ENCODE measurements around the gene ADCY3.

ADCY3 gene

DNA sequence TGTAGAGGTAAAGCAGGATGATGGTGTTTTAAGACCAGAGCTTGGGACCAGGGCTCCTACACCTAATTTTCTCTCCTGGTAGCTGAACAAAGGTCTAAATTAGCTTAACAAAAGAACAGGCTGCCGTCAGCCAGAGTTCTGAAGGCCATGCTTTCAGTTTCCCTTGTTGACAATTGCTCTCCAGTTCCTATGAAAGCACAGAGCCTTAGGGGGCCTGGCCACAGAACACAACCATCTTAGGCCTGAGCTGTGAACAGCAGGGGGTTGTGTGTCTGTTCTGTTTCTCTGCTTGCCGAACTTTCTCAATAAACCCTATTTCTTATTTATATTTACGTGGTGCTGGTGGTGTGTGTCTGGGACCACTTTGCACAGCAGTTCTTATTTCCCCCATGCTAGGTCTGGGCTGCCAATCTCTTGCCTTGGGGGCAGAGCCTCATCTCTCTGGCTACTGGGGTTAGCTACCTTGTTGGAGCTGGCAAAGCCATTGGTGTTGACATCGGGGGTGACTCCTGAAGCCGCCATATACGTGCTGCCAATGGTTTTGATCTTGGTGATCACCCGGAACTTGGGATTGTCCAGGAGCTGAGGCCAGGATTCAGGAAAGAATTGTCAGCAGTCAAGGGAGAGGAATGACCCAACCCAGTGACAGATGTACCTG, 97.9 kb downstream of the ADCY3 start:
- no peak overlapping the region for H3K4me3 ChIP-seq (ENCODE audit: control insufficient read depth, low read depth, low read length)
- no peak for DNase-seq (ENCODE audit: low read depth)
- TF ChIP-seq CTCF (conservative IDR thresholded peaks at IDR 0.05; ENCODE audit: control insufficient read depth, insufficient read depth, low read depth, low read length) = no peak

GRCh38 chr2:24821433-24821891, 98.6 kb downstream of the ADCY3 start:
- no peak for DNase-seq (ENCODE audit: low read depth)
- H3K4me3 ChIP-seq (ENCODE audit: control insufficient read depth, low read depth, low read length) = no peak overlapping the region
- TF ChIP-seq CTCF (conservative IDR thresholded peaks at IDR 0.05; ENCODE audit: control insufficient read depth, insufficient read depth, low read depth, low read length) = no peak

DNA sequence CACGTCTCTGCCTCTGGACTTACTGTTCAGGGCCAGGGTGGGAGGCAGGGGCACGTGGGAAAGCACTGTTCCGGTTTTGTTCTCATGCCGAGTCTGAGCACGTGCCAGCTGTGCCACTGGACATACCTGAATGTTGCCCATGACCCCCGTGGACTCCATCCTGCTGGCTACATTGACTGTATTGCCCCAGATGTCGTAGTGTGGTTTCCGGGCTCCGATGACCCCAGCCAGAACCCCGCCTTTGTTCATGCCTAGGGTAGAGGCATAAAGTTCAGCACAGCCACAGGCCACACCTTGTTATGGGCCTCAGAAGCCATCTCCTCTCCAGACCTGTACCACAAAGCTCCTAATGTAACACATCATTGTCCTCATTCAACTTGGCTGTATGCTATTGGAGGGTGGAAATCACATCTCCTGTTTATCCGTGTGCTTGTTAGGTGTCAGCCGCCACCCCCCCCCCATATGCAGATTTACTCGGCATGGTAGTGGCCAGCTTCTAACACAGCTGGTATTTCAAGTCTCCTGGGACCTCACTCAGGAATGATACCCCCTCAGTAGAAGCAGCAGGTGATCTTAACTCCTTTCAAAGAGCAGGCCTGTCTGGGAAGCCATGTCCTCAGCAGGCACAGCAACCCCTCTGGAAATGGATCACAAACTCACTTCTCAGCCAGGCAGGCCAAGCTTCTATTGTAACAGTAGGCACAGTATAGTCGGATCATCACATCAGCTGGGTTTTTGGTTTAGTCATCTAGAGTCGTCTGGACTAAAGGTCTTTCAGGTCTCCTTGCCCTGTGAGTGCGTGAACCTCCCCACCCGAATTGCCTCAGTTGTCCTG, 99.2 kb downstream of the ADCY3 start:
- TF ChIP-seq CTCF (conservative IDR thresholded peaks at IDR 0.05; ENCODE audit: control insufficient read depth, insufficient read depth, low read depth, low read length) = no peak
- H3K4me3 ChIP-seq (ENCODE audit: control insufficient read depth, low read depth, low read length) = no peak overlapping the region
- no peak for DNase-seq (ENCODE audit: low read depth)

- no peak for TF ChIP-seq CTCF (conservative IDR thresholded peaks at IDR 0.05; ENCODE audit: control insufficient read depth, insufficient read depth, low read depth, low read length)
- no peak overlapping the region for H3K4me3 ChIP-seq (ENCODE audit: control insufficient read depth, low read depth, low read length)
- no peak for DNase-seq (ENCODE audit: low read depth)
Observed at GRCh38 chr2:24820175-24820513, 99.9 kb downstream of the ADCY3 start.

DNA sequence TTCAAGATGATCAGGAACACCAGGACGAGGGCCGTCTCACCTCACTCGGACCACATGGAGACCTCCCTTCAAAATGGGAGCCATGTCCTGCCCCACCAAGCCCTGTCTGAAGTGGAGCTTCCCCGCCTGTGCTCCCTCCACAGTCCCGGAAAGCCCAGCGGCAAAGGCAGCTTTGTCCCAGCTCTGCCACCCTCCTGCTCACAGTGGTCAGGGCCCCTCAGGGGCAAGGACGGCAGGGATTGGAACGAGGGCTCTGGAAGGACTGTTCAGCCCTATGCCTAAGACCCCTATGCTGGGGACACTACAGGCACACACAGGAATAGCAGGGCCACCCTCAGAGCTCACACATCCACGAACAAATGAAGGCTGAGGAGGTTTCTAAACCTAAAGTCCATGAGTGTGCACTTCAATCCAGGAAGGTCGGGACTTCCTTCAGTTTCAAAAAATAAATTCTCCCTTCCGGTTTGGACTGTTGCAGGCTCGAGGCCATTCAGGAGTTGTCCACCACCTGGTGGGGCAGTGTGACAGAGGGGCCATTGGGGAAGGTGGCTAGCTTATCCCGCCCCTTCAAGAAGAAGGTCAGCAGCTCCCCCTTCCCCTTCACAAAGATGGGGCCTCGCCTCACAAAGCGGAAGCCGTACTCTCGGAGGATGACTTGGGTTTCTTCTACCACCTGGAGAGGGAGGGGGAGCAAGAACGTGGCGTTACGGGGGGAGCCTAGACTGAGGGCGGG, 100.4 kb downstream of the ADCY3 start:
- TF ChIP-seq CTCF (conservative IDR thresholded peaks at IDR 0.05; ENCODE audit: control insufficient read depth, insufficient read depth, low read depth, low read length) = no peak

DNA sequence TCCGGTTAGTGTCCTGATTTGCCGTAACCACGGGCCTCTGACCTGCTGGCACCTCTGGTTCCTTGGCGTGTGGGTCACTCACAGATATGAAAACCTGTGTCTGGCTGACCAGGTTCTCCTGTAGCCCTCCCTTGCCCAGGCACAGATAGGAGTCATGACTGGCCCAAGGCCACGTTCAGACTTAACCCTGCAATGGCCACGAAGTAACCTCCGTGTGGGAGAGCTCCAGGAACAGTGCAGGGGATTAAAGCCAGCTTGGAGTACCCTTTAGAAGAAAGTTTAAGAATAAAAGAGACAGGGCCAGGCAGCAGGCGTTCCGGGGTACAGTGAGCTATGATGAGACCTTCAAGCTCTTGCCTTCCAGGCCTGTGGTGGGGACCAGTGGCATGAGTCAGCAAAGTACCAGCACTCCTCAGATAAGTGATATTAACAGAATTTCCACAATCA, 101.3 kb downstream of the ADCY3 start:
- DNase-seq (ENCODE audit: low read depth) = peak; percentile 44
- no peak for TF ChIP-seq CTCF (conservative IDR thresholded peaks at IDR 0.05; ENCODE audit: control insufficient read depth, insufficient read depth, low read depth, low read length)
- no peak overlapping the region for H3K4me3 ChIP-seq (ENCODE audit: control insufficient read depth, low read depth, low read length)

More for the DNA sequence above, 100.4 kb downstream of the ADCY3 start:
- no peak overlapping the region for H3K4me3 ChIP-seq (ENCODE audit: control insufficient read depth, low read depth, low read length)
- no peak for DNase-seq (ENCODE audit: low read depth)

All from fibroblast of mammary gland (primary cell).